Hepatocyte (in vitro differentiated cells): ENCODE measurements around the gene CPLX1. TPM values are rescaled to one million over a fixed set of nuclear protein-coding genes. Genes with fewer than 3 reads are reported as not detected.

Source experiments
- DNase-seq: peaks from one replicate; pipeline ENCODE4 v3.0.0-alpha.2; 2016; ENCODE audit warnings: low spot score
- H2AFZ ChIP-seq: fragments of 200-600 bp; sonication (generic); 2 replicates; pipeline ENCODE4 v1.6.0; 2016; ENCODE audit warnings: antibody characterized with exemption, mild to moderate bottlenecking
- H3K27ac ChIP-seq: fragments of 200-600 bp; sonication (generic); 2 replicates; pipeline ENCODE4 v1.5.1; 2016; ENCODE audit warnings: mild to moderate bottlenecking
- H3K27me3 ChIP-seq: fragments of 200-600 bp; sonication (generic); 2 replicates; pipeline ENCODE4 v1.6.1; 2016
- H3K36me3 ChIP-seq: fragments of 200-600 bp; sonication (generic); replicated peaks from 2 replicates; pipeline ENCODE4 v1.5.1; 2016; ENCODE audit warnings: low read depth; ENCODE audit not compliant: insufficient read depth
- H3K4me1 ChIP-seq: fragments of 200-600 bp; sonication (generic); 2 replicates; pipeline ENCODE4 v1.5.1; 2016; ENCODE audit warnings: mild to moderate bottlenecking, moderate library complexity; ENCODE audit not compliant: insufficient read depth
- H3K4me2 ChIP-seq: fragments of 200-600 bp; sonication (generic); 2 replicates; pipeline ENCODE4 v1.6.0; 2016
- H3K4me3 ChIP-seq: fragments of 200-600 bp; sonication (generic); 2 replicates; pipeline ENCODE4 v1.5.1; 2016; ENCODE audit warnings: mild to moderate bottlenecking
- H3K79me2 ChIP-seq: fragments of 200-600 bp; sonication (generic); 2 replicates; pipeline ENCODE4 v1.6.0; 2017; ENCODE audit warnings: mild to moderate bottlenecking
- H3K9me2 ChIP-seq: fragments of 200-600 bp; sonication (generic); replicated peaks from 2 replicates; pipeline ENCODE4 v1.6.0; 2017; ENCODE audit warnings: mild to moderate bottlenecking; ENCODE audit not compliant: insufficient read depth
- H3K9me3 ChIP-seq: fragments of 200-600 bp; sonication (generic); 2 replicates; pipeline ENCODE4 v1.5.1; 2016; ENCODE audit warnings: low read depth, mild to moderate bottlenecking
- H4K20me1 ChIP-seq: fragments of 200-600 bp; sonication (generic); 2 replicates; pipeline ENCODE4 v1.6.0; 2016; ENCODE audit warnings: mild to moderate bottlenecking; ENCODE audit not compliant: insufficient read depth, poor library complexity, severe bottlenecking
- EZH2 ChIP-seq: fragments of 200-600 bp; sonication (generic); IDR thresholded peaks from 2 replicates; pipeline ENCODE4 v1.6.1; 2016; ENCODE audit warnings: antibody characterized with exemption, mild to moderate bottlenecking, borderline replicate concordance
- EZH2phosphoT487 ChIP-seq: fragments of 200-600 bp; sonication (generic); IDR thresholded peaks from one replicate; pipeline ENCODE4 v1.6.1; 2018; ENCODE audit warnings: antibody characterized with exemption, mild to moderate bottlenecking, low read depth, moderate library complexity; ENCODE audit not compliant: unreplicated experiment, severe bottlenecking
- WGBS: methylation state at CpG from one replicate; pipeline ENCODE4 v1.1.6; 2016; ENCODE audit warnings: low lambda C conversion rate; ENCODE audit errors: missing lambda C conversion rate; 5-methylcytosine and 5-hydroxymethylcytosine counted together
- polyA plus RNA-seq: library from polyadenylated mRNA; unstranded; fragments of >200 nt; fragmentation: Nextera tagmentation; extraction: Ambion mirVana; gene quantifications from 2 replicates; pipeline ENCODE4 v1.2.1, GENCODE V29; 2016
- total RNA-seq: library from RNA; depleted of rRNA; stranded (reverse); fragments of >200 nt; gene quantifications from 2 replicates; pipeline ENCODE4 v1.2.3, GENCODE V29; 2014
- TF ChIP-seq, protein P1 (sequence below): fragments of 200-600 bp; sonication (generic); IDR thresholded peaks from 2 replicates; pipeline ENCODE4 v1.5.1; 2016; ENCODE audit warnings: antibody characterized with exemption, mild to moderate bottlenecking; ENCODE audit not compliant: poor library complexity

Gene CPLX1
- total and polyA plus RNA-seq, 2 experiments from 2014 or later = 0.30 to 2.0 TPM

DNA sequence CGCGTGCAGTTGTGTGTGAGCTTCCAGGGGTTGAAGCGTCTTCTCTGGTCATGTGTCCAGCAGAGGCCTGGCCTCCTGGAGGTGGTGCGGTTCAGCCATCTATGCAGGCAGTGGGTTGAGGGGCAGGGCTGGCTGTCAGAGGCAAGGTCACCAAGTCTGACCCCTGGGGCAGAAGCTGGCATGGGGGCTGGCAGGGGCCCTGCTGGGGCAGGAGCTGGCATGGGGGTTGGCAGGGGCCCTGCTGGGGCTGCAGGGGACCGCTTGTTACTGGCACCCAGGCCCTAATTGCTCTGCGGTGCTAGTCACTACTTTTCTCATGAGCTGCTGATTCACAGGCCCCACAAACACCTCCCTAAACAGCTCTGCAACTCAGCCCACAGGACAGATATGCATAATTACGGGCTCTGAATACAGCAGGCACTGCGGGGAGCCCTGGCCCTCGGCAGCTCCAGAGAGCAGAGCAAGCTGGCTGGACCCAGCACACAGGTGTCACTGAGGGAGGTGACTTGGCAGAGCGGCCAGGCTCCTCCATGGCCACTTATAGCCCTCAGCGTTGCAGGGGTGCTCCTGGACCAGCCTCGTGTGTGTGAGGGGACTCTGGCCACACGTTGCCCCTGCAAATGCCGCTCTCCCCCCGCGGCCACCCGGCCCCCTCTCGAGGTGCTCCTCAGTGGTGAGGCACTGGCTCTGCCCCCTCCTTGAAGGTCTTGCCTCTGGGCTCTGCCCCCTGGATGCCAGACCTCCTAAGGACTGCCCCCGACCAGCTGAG is 32.7 kb downstream of the CPLX1 start:
- H3K27ac ChIP-seq = no peak overlapping the region
- H3K27me3 ChIP-seq = peaks cover 46% of the 10 kb centered on the region
- H3K4me1 ChIP-seq = peaks cover 10% of the 10 kb centered on the region
- no peaks in the 10 kb centered on the region for H3K9me3 ChIP-seq
- WGBS = 74% methylated on average over 14 of the region's 19 CpGs
- H3K4me2 ChIP-seq = no peak overlapping the region
- no peaks in the 10 kb centered on the region for H3K36me3 ChIP-seq
- no peak overlapping the region for H3K4me3 ChIP-seq
- DNase-seq = no peak
- H3K79me2 ChIP-seq = no peaks in the 10 kb centered on the region
- H4K20me1 ChIP-seq = no peaks in the 10 kb centered on the region
- no peak overlapping the region for H2AFZ ChIP-seq
- TF ChIP-seq EZH2phosphoT487 (no peak), EZH2 (no peak)
- TF ChIP-seq, protein P1, sequence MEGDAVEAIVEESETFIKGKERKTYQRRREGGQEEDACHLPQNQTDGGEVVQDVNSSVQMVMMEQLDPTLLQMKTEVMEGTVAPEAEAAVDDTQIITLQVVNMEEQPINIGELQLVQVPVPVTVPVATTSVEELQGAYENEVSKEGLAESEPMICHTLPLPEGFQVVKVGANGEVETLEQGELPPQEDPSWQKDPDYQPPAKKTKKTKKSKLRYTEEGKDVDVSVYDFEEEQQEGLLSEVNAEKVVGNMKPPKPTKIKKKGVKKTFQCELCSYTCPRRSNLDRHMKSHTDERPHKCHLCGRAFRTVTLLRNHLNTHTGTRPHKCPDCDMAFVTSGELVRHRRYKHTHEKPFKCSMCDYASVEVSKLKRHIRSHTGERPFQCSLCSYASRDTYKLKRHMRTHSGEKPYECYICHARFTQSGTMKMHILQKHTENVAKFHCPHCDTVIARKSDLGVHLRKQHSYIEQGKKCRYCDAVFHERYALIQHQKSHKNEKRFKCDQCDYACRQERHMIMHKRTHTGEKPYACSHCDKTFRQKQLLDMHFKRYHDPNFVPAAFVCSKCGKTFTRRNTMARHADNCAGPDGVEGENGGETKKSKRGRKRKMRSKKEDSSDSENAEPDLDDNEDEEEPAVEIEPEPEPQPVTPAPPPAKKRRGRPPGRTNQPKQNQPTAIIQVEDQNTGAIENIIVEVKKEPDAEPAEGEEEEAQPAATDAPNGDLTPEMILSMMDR = no peak
- H3K9me2 ChIP-seq = no peaks in the 10 kb centered on the region

DNA sequence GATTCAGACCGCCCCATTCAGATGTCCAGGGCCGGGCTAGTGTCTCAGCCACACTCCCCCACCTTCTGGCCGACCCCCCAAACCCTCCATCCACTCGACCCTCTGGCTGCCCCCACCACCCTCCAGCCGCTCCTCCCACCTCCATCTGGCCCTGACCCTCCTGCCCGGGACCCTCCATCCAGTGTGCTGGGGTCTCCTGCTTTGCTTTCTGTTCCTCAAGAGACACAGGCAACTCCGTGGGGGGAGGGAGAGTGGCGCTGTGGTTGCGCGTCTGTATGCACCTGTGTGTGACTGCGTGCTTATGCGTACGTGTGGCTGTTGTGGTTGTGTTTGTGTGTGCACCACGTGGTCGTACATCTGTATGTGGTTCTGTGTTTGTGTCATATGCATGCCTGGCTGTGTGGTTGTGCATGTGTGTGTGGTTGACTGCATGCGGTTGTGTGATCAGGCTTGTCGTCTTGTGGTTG is 33.3 kb downstream of the CPLX1 start:
- peaks cover 10% of the 10 kb centered on the region for H3K4me1 ChIP-seq
- H3K27me3 ChIP-seq = peaks cover 46% of the 10 kb centered on the region
- H4K20me1 ChIP-seq = no peaks in the 10 kb centered on the region
- no peaks in the 10 kb centered on the region for H3K79me2 ChIP-seq
- whole genome bisulfite sequencing = 94% methylated on average over 13 of the region's 17 CpGs
- DNase-seq = no peak
- no peak overlapping the region for H3K4me3 ChIP-seq
- no peaks in the 10 kb centered on the region for H3K9me3 ChIP-seq
- no peak overlapping the region for H2AFZ ChIP-seq
- no peaks in the 10 kb centered on the region for H3K36me3 ChIP-seq
- peak overlapping the region; percentile 62 for H3K4me2 ChIP-seq
- TF ChIP-seq EZH2 (no peak), EZH2phosphoT487 (no peak)
- TF ChIP-seq, protein P1 = no peak
- H3K9me2 ChIP-seq = no peaks in the 10 kb centered on the region
- no peak overlapping the region for H3K27ac ChIP-seq

DNA sequence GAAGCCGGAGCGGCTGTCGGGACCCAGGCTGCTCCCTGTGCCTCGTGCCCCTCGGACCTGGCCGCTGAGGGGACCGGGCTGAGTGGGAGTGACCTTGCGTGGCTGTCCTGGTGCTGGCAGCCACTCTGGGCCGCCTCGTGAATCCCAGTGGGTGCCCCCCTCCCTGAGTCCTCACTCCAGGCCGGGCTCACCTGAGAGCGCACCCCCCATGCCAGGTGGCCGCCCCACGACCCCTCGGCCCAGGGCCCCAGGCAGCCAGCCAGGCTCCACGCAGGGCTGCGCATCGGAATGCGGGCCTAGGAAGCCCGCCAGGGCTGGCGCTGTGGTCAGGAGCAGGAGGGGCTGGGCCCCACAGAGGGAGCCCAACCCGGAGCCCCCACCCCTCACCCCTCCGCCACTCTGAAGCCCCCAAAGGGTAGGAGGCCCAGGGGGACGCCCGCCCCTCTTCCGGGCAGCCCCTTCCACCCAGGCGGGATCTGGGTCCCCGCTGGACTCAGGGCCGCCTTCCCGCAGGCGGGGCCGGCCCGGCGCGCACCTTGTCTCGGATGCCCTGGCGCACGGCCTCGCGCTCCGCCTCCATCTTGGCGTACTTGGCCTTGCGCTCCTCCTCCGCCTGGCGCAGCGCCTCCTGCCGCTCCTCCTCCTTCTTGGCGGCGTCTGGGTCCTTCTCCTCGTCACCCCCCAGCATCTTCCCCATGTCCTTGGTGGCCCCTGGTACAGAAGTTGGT is 33.9 kb downstream of the CPLX1 start:
- 63% methylated on average over 19 of the region's 50 CpGs for WGBS
- Histone ChIP-seq H3K9me2 (no peaks in the 10 kb centered on the region), H3K4me1 (peaks cover 10% of the 10 kb centered on the region), H3K27me3 (peaks cover 49% of the 10 kb centered on the region), H3K79me2 (no peaks in the 10 kb centered on the region), H3K9me3 (no peaks in the 10 kb centered on the region), H3K27ac (no peak overlapping the region), H3K4me3 (no peak overlapping the region), H4K20me1 (no peaks in the 10 kb centered on the region), H2AFZ (no peak overlapping the region), H3K4me2 (peak overlapping the region; percentile 62), H3K36me3 (no peaks in the 10 kb centered on the region)
- TF ChIP-seq, protein P1 = no peak
- no peak for TF ChIP-seq EZH2phosphoT487
- TF ChIP-seq EZH2 = no peak
- DNase-seq = no peak
